CD4-positive, alpha-beta memory T cell (primary cell): ENCODE data around the gene KRTAP12-1. TPM values are rescaled to one million over a fixed set of nuclear protein-coding genes. Genes with fewer than 3 reads are reported as not detected.

ENCODE experiments used
- CTCF ChIA-PET: fragments of 350-600 bp; sonication (Branson Sonifier 250); formaldehyde crosslinking; loops from one replicate; lab custom pipeline; 2021; ENCODE audit warnings: inconsistent platforms; ENCODE audit not compliant: partially characterized antibody; lab: Charles Lee
- POLR2A ChIA-PET: fragments of 350-600 bp; sonication (Branson Sonifier 250); formaldehyde crosslinking; loops from one replicate; lab custom pipeline; 2021; ENCODE audit not compliant: partially characterized antibody; lab: Charles Lee
- DNase-seq, 5 donors: peaks; one replicate each; pipeline versions ENCODE4 v3.0.0 to v3.0.0-alpha.2; 2020 to 2022; ENCODE audit warnings: mixed read lengths in 1 of 5
- H3K27ac ChIP-seq: one replicate; pipeline ENCODE4 v1.7.0; 2013; ENCODE audit warnings: low read depth, low read length
- H3K27me3 ChIP-seq: 2 replicates; pipeline ENCODE4 v1.7.0; 2013; ENCODE audit warnings: mild to moderate bottlenecking, low read length, moderate library complexity; ENCODE audit not compliant: insufficient read depth
- H3K36me3 ChIP-seq: 2 replicates; pipeline ENCODE4 v1.7.0; 2013; ENCODE audit warnings: mild to moderate bottlenecking, low read length, moderate library complexity; ENCODE audit not compliant: insufficient read depth
- H3K4me1 ChIP-seq: 2 replicates; pipeline ENCODE4 v1.7.0; 2013; ENCODE audit warnings: mild to moderate bottlenecking, low read length, moderate library complexity; ENCODE audit not compliant: insufficient read depth
- H3K4me3 ChIP-seq, 2 donors: one replicate each; pipeline ENCODE4 v1.7.0; 2013; ENCODE audit warnings: low read length in 2 of 2, mild to moderate bottlenecking in 1 of 2
- H3K9me3 ChIP-seq, 2 donors: one replicate each; pipeline ENCODE4 v1.7.0; 2013; ENCODE audit warnings: low read length in 2 of 2, control low read depth in 1 of 2; ENCODE audit not compliant: control insufficient read depth in 1 of 2
- H3K27ac Mint-ChIP-seq, 7 donors: one replicate each; pipeline ENCODE4 v1.8.0; 2020 to 2021; ENCODE audit warnings: mixed read lengths in 7 of 7, mild to moderate bottlenecking in 6 of 7, inconsistent platforms in 3 of 7, moderate library complexity in 3 of 7
- H3K27me3 Mint-ChIP-seq, 2 donors: one replicate each; pipeline ENCODE4 v1.8.0; 2020 to 2021; ENCODE audit warnings: mixed read lengths in 2 of 2
- H3K36me3 Mint-ChIP-seq, 2 donors: one replicate each; pipeline ENCODE4 v1.8.0; 2020 to 2021; ENCODE audit warnings: mixed read lengths in 2 of 2, inconsistent platforms in 1 of 2, mild to moderate bottlenecking in 1 of 2
- H3K4me1 Mint-ChIP-seq, 4 donors: one replicate each; pipeline ENCODE4 v1.8.0; 2020 to 2021; ENCODE audit warnings: mixed read lengths in 4 of 4, mild to moderate bottlenecking in 1 of 4
- H3K4me3 Mint-ChIP-seq, 8 donors: one replicate each; pipeline ENCODE4 v1.8.0; 2020 to 2021; ENCODE audit warnings: mixed read lengths in 8 of 8, mild to moderate bottlenecking in 7 of 8, moderate library complexity in 6 of 8, inconsistent platforms in 3 of 8
- H3K9me3 Mint-ChIP-seq, 8 donors: one replicate each; pipeline ENCODE4 v1.8.0; 2020 to 2021; ENCODE audit warnings: mixed read lengths in 8 of 8, mild to moderate bottlenecking in 5 of 8, inconsistent platforms in 3 of 8, moderate library complexity in 1 of 8
- intact Hi-C: fragments of 100-400 bp; cut with micrococcal nuclease; formaldehyde crosslinking; loops from one replicate; pipeline ENCODE4 v1.15.1; 2023
- polyA plus RNA-seq, 2 donors: library from polyadenylated mRNA; unstranded; fragments of 300-500 nt; fragmentation: Illumina TruSeq; gene quantifications; one replicate each; pipeline ENCODE4 v1.2.3, GENCODE V29; 2021
- total RNA-seq, 2 experiments: library from RNA; stranded (reverse); gene quantifications; one replicate each; pipeline ENCODE4 v1.2.3, GENCODE V29; 2021

KRTAP12-1 gene
- total and polyA plus RNA-seq, 4 experiments from 2014 or later = not detected

- no peak for DNase-seq
- POLR2A ChIA-PET = no interaction called here
- Histone ChIP-seq H3K4me1 (no peaks in the 10 kb centered on the region), H3K36me3 (no peaks in the 10 kb centered on the region), H3K9me3 (no peaks in the 10 kb centered on the region), H3K4me3 (no peak within 1 kb of the TSS), H3K27me3 (no peaks in the 10 kb centered on the region), H3K27ac (no peak within 1 kb of the TSS)
- intact Hi-C loops = no loop called here
- Mint-ChIP-seq H3K4me3 (peak within 1 kb of the TSS in 1 of 8 donors; percentile 55), H3K4me1 (peaks cover 0 to 5% (median 1%) of the 10 kb centered on the region in 4 donors), H3K27me3 (peaks cover 1 to 13% of the 10 kb centered on the region in 2 donors), H3K36me3 (peaks cover 0 to 12% of the 10 kb centered on the region in 2 donors), H3K27ac (peak within 1 kb of the TSS in 2 of 7 donors; percentile 54 to 57), H3K9me3 (peaks cover 5 to 36% (median 17%) of the 10 kb centered on the region in 8 donors)
- CTCF ChIA-PET = no interaction called here
These were observed 44.7 kb downstream of the KRTAP12-1 start, which contains the start of gene KRTAP10-10 for GRCh38 chr21:44637018-44637850. Gene KRTAP10-10, plus strand, starts transcription at chr21:44637356. Its CDS starts 62 bp downstream, at chr21:44637418.

- intact Hi-C loops = no loop called here
- H3K4me3 ChIP-seq = no peak overlapping the region
- Mint-ChIP-seq H3K4me1 (peaks cover 0 to 5% (median 1%) of the 10 kb centered on the region in 4 donors), H3K9me3 (peaks cover 3 to 37% (median 23%) of the 10 kb centered on the region in 8 donors), H3K36me3 (peaks cover 2 to 17% of the 10 kb centered on the region in 2 donors), H3K4me3 (peak overlapping the region in 1 of 8 donors; percentile 55), H3K27me3 (peaks cover 1 to 12% of the 10 kb centered on the region in 2 donors), H3K27ac (no peak overlapping the region)
- CTCF ChIA-PET = no interaction called here
- no peaks in the 10 kb centered on the region for H3K36me3 ChIP-seq
- H3K9me3 ChIP-seq = no peaks in the 10 kb centered on the region
- DNase-seq = no peak
- H3K27ac ChIP-seq = no peak overlapping the region
- no peaks in the 10 kb centered on the region for H3K27me3 ChIP-seq
- POLR2A ChIA-PET = no interaction called here
- no peaks in the 10 kb centered on the region for H3K4me1 ChIP-seq
These were observed 45.5 kb downstream of the KRTAP12-1 start for GRCh38 chr21:44636209-44637017.

- Mint-ChIP-seq H3K27me3 (peaks cover 0 to 3% of the 10 kb centered on the region in 2 donors), H3K4me1 (peaks cover 10 to 25% (median 17%) of the 10 kb centered on the region in 4 donors), H3K36me3 (peaks cover 10 to 24% of the 10 kb centered on the region in 2 donors), H3K27ac (peak overlapping the region in 3 of 7 donors; percentile 50 to 77 (median 53)), H3K4me3 (no peak overlapping the region), H3K9me3 (peaks cover 0 to 40% (median 31%) of the 10 kb centered on the region in 8 donors)
- ChIA-PET POLR2A (interaction anchor here (1.8 to 3.8 kb wide), 2 partner anchors 13 to 26 kb away, joined by 5 to 16 read pairs; partner anchors contain the start of gene KRTAP12-3), CTCF (interaction anchor here (1.3 to 1.8 kb wide), 2 partner anchors 10 to 12 kb away, joined by 4 read pairs; no protein-coding TSS in a partner anchor)
- intact Hi-C loops = no loop called here
- Histone ChIP-seq H3K27ac (no peak overlapping the region), H3K9me3 (peaks cover 0 to 4% of the 10 kb centered on the region in 2 donors), H3K36me3 (no peaks in the 10 kb centered on the region), H3K4me3 (no peak overlapping the region), H3K4me1 (peaks cover 22% of the 10 kb centered on the region), H3K27me3 (no peaks in the 10 kb centered on the region)
- no peak for DNase-seq
These were observed 49.9 kb downstream of the KRTAP12-1 start for GRCh38 chr21:44632067-44632466.

Other genes with a start within 250 kb of the KRTAP12-1 start
- gene LRRC3, start 226.7 kb downstream of the KRTAP12-1 start, total RNA-seq = 1 to 10 TPM; 1.4 to 1.5 TPM
- under 1 TPM; 0.11 to 0.61 TPM for gene LRRC3, start 226.7 kb downstream of the KRTAP12-1 start, polyA plus RNA-seq
- gene KRTAP10-1, start 142.0 kb downstream of the KRTAP12-1 start, total RNA-seq = not detected
- not detected for gene KRTAP10-1, start 142.0 kb downstream of the KRTAP12-1 start, polyA plus RNA-seq
- not detected for gene KRTAP10-2, start 130.7 kb downstream of the KRTAP12-1 start, total RNA-seq
- not detected for gene KRTAP10-2, start 130.7 kb downstream of the KRTAP12-1 start, polyA plus RNA-seq
- gene KRTAP10-3, start 123.4 kb downstream of the KRTAP12-1 start, total RNA-seq = not detected
- gene KRTAP10-3, start 123.4 kb downstream of the KRTAP12-1 start, polyA plus RNA-seq = not detected
- not detected for gene KRTAP10-4, start 108.4 kb downstream of the KRTAP12-1 start, total RNA-seq
- not detected for gene KRTAP10-4, start 108.4 kb downstream of the KRTAP12-1 start, polyA plus RNA-seq
- not detected for gene KRTAP10-5, start 101.6 kb downstream of the KRTAP12-1 start, total RNA-seq
- not detected for gene KRTAP10-5, start 101.6 kb downstream of the KRTAP12-1 start, polyA plus RNA-seq
- gene KRTAP10-6, start 89.7 kb downstream of the KRTAP12-1 start, total RNA-seq = not detected
- not detected for gene KRTAP10-6, start 89.7 kb downstream of the KRTAP12-1 start, polyA plus RNA-seq
- gene KRTAP10-7, start 81.6 kb downstream of the KRTAP12-1 start, total RNA-seq = not detected
- not detected for gene KRTAP10-7, start 81.6 kb downstream of the KRTAP12-1 start, polyA plus RNA-seq
- gene KRTAP10-8, start 70.1 kb downstream of the KRTAP12-1 start, total RNA-seq = not detected
- gene KRTAP10-8, start 70.1 kb downstream of the KRTAP12-1 start, polyA plus RNA-seq = not detected
- gene KRTAP10-9, start 55.1 kb downstream of the KRTAP12-1 start, total RNA-seq = not detected
- gene KRTAP10-9, start 55.1 kb downstream of the KRTAP12-1 start, polyA plus RNA-seq = not detected
- gene KRTAP10-10, start 44.8 kb downstream of the KRTAP12-1 start, total RNA-seq = not detected
- gene KRTAP10-10, start 44.8 kb downstream of the KRTAP12-1 start, polyA plus RNA-seq = not detected
- gene KRTAP10-11, start 35.7 kb downstream of the KRTAP12-1 start, total RNA-seq = not detected
- not detected for gene KRTAP10-11, start 35.7 kb downstream of the KRTAP12-1 start, polyA plus RNA-seq
- not detected for gene KRTAP12-4, start 27.5 kb downstream of the KRTAP12-1 start, total RNA-seq
- not detected for gene KRTAP12-4, start 27.5 kb downstream of the KRTAP12-1 start, polyA plus RNA-seq
- not detected for gene KRTAP12-3, start 24.2 kb downstream of the KRTAP12-1 start, total RNA-seq
- gene KRTAP12-3, start 24.2 kb downstream of the KRTAP12-1 start, polyA plus RNA-seq = 1 to 10 TPM in 1 of 2 donors, not detected in 1; 1.2 TPM
- gene KRTAP12-2, start 15.2 kb downstream of the KRTAP12-1 start, total RNA-seq = not detected
- gene KRTAP12-2, start 15.2 kb downstream of the KRTAP12-1 start, polyA plus RNA-seq = not detected
- not detected for gene KRTAP10-12, start 15.0 kb upstream of the KRTAP12-1 start, total RNA-seq
- gene KRTAP10-12, start 15.0 kb upstream of the KRTAP12-1 start, polyA plus RNA-seq = not detected
- not detected for gene TSPEAR, start 29.4 kb upstream of the KRTAP12-1 start, total RNA-seq
- gene TSPEAR, start 29.4 kb upstream of the KRTAP12-1 start, polyA plus RNA-seq = under 1 TPM in 1 of 2 donors, not detected in 1; 0.07 TPM
- 100 to 1,000 TPM; 125 to 131 TPM for gene UBE2G2, start 119.7 kb upstream of the KRTAP12-1 start, total RNA-seq
- gene UBE2G2, start 119.7 kb upstream of the KRTAP12-1 start, polyA plus RNA-seq = 10 to 100 TPM; 51.8 to 65.9 TPM
- 10 to 100 TPM; 36.3 to 37.3 TPM for gene SUMO3, start 135.9 kb upstream of the KRTAP12-1 start, total RNA-seq
- 10 to 100 TPM; 74.9 to 99.7 TPM for gene SUMO3, start 135.9 kb upstream of the KRTAP12-1 start, polyA plus RNA-seq
- 100 to 1,000 TPM in 1 of 2 experiments, 10 to 100 TPM in 1; 98.7 to 110 TPM for gene PTTG1IP, start 191.5 kb upstream of the KRTAP12-1 start, total RNA-seq
- gene PTTG1IP, start 191.5 kb upstream of the KRTAP12-1 start, polyA plus RNA-seq = 10 to 100 TPM; 84.8 to 92.4 TPM
- gene ITGB2, start 238.7 kb upstream of the KRTAP12-1 start, total RNA-seq = 100 to 1,000 TPM; 278 to 291 TPM
- gene ITGB2, start 238.7 kb upstream of the KRTAP12-1 start, polyA plus RNA-seq = 100 to 1,000 TPM; 538 to 575 TPM